ENCODE measurements around the gene PLS1.
"Not testable (repeated sequence)": the region's sequence is repeated elsewhere in the genome, so short reads cannot be mapped to it uniquely, and the experiment has no call there.

Gene PLS1

GRCh38 chr3:142595951-142596725 lies at the start of gene PLS1:
Gene PLS1 (plus strand): TSS chr3:142596393. CDS start chr3:142664238, 67,845 bp downstream.
- DNase-seq (ENCODE audit: low spot score) = peak; percentile 98

GRCh38 chr3:142549986-142550385 lies 46.2 kb upstream of the PLS1 start:
- DNase-seq (ENCODE audit: low spot score) = no peak

- not testable (repeated sequence) for DNase-seq (ENCODE audit: low spot score)
These were observed 43.6 kb upstream of the PLS1 start for GRCh38 chr3:142552579-142552978.

GRCh38 chr3:142553741-142554140 lies 42.5 kb upstream of the PLS1 start:
- DNase-seq (ENCODE audit: low spot score) = no peak

GRCh38 chr3:142560118-142560517 lies 36.1 kb upstream of the PLS1 start:
- no peak for DNase-seq (ENCODE audit: low spot score)

GRCh38 chr3:142563496-142563997 lies 32.6 kb upstream of the PLS1 start:
- DNase-seq (ENCODE audit: low spot score) = no peak

GRCh38 chr3:142566096-142566495 lies 30.1 kb upstream of the PLS1 start:
- no peak for DNase-seq (ENCODE audit: low spot score)

GRCh38 chr3:142568393-142569017 lies 27.7 kb upstream of the PLS1 start:
- DNase-seq (ENCODE audit: low spot score) = no peak

- DNase-seq (ENCODE audit: low spot score) = not testable (repeated sequence)
These were observed 26.8 kb upstream of the PLS1 start for GRCh38 chr3:142569422-142569821.

GRCh38 chr3:142574223-142574622 lies 22.0 kb upstream of the PLS1 start:
- DNase-seq (ENCODE audit: low spot score) = not testable (repeated sequence)

GRCh38 chr3:142574665-142575064 lies 21.5 kb upstream of the PLS1 start:
- no peak for DNase-seq (ENCODE audit: low spot score)

GRCh38 chr3:142576792-142577191 lies 19.4 kb upstream of the PLS1 start:
- DNase-seq (ENCODE audit: low spot score) = no peak

- no peak for DNase-seq (ENCODE audit: low spot score)
These were observed 18.4 kb upstream of the PLS1 start for GRCh38 chr3:142577696-142578328.

- peak; percentile 96 for DNase-seq (ENCODE audit: low spot score)
These were observed 17.6 kb upstream of the PLS1 start, which contains the start of gene ATR for GRCh38 chr3:142578329-142579223. Gene ATR (minus strand): TSS chr3:142578733. CDS start chr3:142578704, 29 bp downstream.

- no peak for DNase-seq (ENCODE audit: low spot score)
These were observed 16.2 kb upstream of the PLS1 start for GRCh38 chr3:142580061-142580423.

GRCh38 chr3:142581070-142581469 lies 15.1 kb upstream of the PLS1 start:
- DNase-seq (ENCODE audit: low spot score) = not testable (repeated sequence)

GRCh38 chr3:142586803-142587406 lies 9.3 kb upstream of the PLS1 start:
- DNase-seq (ENCODE audit: low spot score) = peak; percentile 59

GRCh38 chr3:142588703-142589102 lies 7.5 kb upstream of the PLS1 start:
- DNase-seq (ENCODE audit: low spot score) = no peak

- not testable (repeated sequence) for DNase-seq (ENCODE audit: low spot score)
These were observed 3.9 kb upstream of the PLS1 start for GRCh38 chr3:142592268-142592667.

- no peak for DNase-seq (ENCODE audit: low spot score)
These were observed 1.1 kb upstream of the PLS1 start for GRCh38 chr3:142595141-142595540.

- no peak for DNase-seq (ENCODE audit: low spot score)
These were observed 627 bp upstream of the PLS1 start for GRCh38 chr3:142595581-142595950.

Data from D341Med (cell line).